K562 (cell line): ENCODE data around the gene RAB27B.

Experiments
- TCF7L2 ChIP-seq: fragments of 150-350 bp; IDR thresholded peaks from 2 replicates; pipeline ENCODE4 v1.6.1; 2016; ENCODE audit warnings: low read depth, mild to moderate bottlenecking, low read length, moderate library complexity
- U2AF2 ChIP-seq: fragments of 200-400 bp; formaldehyde crosslinking; optimal IDR thresholded peaks from 2 replicates; pipeline ENCODE3; 2017; ENCODE audit warnings: low read depth, mild to moderate bottlenecking, low read length

GRCh38 chr18:54835944-54836343 lies 7.7 kb downstream of the RAB27B start:
- TF ChIP-seq U2AF2: no peak
- no peak for TF ChIP-seq TCF7L2
